Right lung (tissue), 5 donors: ENCODE results near the gene ARF1. TPM values are rescaled to one million over a fixed set of nuclear protein-coding genes. Genes with fewer than 3 reads are reported as not detected.

ENCODE experiments used
- DNase-seq, 2 donors: peaks; one replicate each; pipeline ENCODE4 v3.0.0-alpha.2; 2013
- polyA plus RNA-seq, 5 donors: library from polyadenylated mRNA; unstranded; fragments of 120-200 nt; gene quantifications; one replicate each; pipeline versions ENCODE4 v1.2.1 to v1.2.3, GENCODE V29; 2013; ENCODE audit warnings: inconsistent platforms in 1 of 5, low replicate concordance in 1 of 5; ENCODE audit not compliant: insufficient read length in 5 of 5, insufficient read depth in 1 of 5

Gene ARF1
- polyA plus RNA-seq, 5 donors, result 258 to 388 (median 282) TPM

DNA sequence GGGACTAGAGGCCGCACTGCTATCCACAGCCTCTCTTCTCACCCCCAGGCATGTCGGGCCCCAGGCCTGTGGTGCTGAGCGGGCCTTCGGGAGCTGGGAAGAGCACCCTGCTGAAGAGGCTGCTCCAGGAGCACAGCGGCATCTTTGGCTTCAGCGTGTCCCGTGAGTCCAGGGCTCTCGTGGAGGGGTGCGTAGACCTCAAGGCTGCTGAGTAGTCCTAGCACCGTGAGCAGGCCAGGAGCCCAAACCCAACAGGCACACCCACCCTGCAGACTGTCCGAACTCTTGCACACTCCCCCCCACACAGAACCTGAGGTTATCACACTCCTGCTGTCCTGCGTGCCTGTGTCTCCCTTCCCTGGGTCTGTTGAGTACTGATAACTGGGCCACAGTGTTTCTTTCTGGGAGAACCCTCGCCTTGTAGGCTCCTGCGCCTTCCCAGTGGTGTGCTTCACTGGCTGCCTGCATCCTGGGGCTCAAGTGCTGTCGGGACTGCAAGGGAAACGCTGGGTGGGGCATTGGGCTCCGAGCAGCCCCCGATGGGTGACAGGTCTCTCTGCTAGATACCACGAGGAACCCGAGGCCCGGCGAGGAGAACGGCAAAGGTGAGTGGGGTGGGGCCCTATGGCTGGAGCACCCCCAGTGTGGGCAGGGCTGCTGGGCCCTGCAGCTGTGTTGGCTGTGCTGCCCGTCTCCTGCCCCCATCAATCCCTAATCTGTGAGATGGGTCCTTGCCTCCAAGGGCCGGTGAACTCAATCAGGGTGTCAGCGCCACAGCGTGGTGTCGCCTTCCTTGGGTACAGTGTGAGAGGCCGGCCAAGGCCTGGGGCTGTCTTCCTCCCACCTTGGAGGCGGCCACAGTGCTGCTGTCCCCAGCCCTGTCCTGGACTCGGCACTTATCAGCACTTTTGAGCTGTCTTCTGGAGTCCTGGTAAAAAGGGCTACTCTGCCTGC lies 63.2 kb downstream of the ARF1 start:
- no peak for DNase-seq

DNA sequence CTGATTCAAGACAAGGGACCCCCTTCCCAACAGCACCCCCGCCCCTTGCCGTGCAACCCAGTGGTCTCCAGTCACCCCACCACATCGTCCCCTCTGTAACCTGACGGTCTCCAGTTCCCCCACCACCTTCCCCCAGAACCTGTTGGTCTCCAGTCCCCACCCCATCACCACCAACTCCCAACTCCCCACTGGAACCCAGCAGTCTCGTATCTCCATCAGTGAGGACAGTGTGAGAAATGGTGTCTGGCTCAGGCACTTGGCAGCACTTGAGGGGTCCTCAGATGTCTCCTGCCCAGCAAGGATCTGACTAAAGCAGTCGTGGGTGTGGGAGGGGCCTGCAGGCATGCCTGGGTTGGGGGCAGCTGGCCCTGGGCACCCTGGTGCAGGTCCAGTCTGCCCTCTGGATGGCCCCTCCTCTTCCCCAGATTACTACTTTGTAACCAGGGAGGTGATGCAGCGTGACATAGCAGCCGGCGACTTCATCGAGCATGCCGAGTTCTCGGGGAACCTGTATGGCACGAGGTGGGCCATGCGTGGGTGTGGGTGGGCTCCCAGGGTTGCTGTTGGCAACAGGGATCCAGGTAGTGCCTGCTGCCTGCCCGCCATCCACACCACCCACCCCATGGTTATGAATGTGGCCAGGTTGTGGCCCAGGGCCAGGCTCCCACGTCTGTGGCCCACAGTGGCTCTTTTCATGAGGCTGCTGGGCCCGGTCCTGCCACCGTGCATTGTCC lies 64.1 kb downstream of the ARF1 start:
- no peak for DNase-seq

DNA sequence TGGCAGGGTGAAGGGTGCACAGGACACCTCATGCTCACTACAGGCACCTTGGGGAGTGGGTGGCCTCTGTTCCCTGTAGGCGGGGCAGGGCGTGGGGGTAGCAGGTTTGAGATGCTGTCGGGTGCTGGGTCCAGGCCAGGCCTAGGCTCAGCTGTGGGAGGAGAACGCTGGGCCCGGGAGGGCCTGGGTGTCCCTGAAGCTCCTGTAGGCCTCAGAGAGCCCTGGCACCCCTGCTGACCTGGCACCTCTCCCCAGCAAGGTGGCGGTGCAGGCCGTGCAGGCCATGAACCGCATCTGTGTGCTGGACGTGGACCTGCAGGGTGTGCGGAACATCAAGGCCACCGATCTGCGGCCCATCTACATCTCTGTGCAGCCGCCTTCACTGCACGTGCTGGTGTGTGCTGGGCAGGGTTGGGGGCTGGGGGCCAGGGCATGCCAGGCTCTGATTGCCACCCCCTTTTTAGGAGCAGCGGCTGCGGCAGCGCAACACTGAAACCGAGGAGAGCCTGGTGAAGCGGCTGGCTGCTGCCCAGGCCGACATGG lies 64.7 kb downstream of the ARF1 start:
- DNase-seq, result no peak

DNA sequence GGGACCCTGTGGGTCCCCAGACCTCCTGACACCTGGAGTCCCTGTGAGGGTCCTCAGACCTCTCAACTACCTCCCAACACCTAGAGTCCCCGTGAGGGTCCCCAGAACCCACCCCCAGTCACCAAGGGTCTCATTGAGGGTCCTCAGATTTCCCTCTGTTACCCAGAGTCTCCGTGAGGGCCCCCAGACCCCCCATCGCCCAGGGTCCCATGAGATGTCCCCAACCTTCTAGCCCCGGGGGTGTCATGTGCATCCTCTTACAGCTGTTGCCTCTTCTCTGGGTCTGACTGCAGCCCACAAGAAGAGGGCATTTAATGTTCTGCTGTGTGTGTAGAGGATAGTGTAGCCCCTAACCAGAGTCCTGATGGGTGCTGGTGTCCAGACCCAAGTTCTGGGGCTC lies 65.3 kb downstream of the ARF1 start:
- no peak for DNase-seq

DNA sequence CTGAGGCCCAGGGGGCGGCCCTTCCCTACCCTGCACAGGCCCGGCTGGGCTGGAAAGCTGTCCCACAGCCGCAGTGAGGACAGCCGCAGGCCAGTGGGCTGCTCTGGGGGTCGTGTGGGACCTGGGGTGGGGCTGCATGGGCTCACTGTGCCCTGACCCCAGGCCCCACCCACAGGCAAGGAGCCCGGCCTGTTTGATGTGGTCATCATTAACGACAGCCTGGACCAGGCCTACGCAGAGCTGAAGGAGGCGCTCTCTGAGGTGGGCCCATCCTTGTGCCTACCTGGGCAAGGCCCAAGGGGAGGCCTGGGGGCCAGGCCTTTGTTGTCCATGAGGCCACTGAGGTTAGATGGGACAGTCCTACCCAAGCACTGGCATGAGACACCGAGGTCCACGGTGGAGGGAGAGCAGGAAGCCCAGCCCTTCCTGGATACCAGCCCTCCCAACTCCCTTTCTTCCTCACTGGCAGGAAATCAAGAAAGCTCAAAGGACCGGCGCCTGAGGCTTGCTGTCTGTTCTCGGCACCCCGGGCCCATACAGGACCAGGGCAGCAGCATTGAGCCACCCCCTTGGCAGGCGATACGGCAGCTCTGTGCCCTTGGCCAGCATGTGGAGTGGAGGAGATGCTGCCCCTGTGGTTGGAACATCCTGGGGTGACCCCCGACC lies 65.8 kb downstream of the ARF1 start:
- DNase-seq, result no peak

Other genes starting within 250 kb of the ARF1 start
- gene WNT9A, start 134.8 kb upstream of the ARF1 start, polyA plus RNA-seq, result 1 to 10 TPM; 1.9 to 3.0 (median 2.4) TPM
- under 1 TPM in 2 of 5 donors, not detected in 3; 0.05 to 0.06 TPM for gene WNT3A, start 75.7 kb upstream of the ARF1 start, polyA plus RNA-seq
- 10 to 100 TPM; 12.1 to 22.0 (median 16.6) TPM for gene C1orf35, start 20.6 kb downstream of the ARF1 start, polyA plus RNA-seq
- gene MRPL55, start 26.6 kb downstream of the ARF1 start, polyA plus RNA-seq, result 10 to 100 TPM; 30.3 to 54.2 (median 38.9) TPM
- 100 to 1,000 TPM; 106 to 235 (median 128) TPM for gene GUK1, start 57.6 kb downstream of the ARF1 start, polyA plus RNA-seq
- gene GJC2, start 67.2 kb downstream of the ARF1 start, polyA plus RNA-seq, result 1 to 10 TPM; 2.1 to 4.4 (median 2.6) TPM
- gene IBA57, start 83.1 kb downstream of the ARF1 start, polyA plus RNA-seq, result 1 to 10 TPM; 4.5 to 8.4 (median 5.7) TPM
- gene OBSCN, start 125.3 kb downstream of the ARF1 start, polyA plus RNA-seq, result 10 to 100 TPM; 36.0 to 66.4 (median 48.8) TPM